Prostate gland (tissue), 2 donors: Measurements from ENCODE around the gene ACTG2.

Experiments used
- POLR2A ChIP-seq: fragments of 450-650 bp; IDR thresholded peaks from one replicate; pipeline ENCODE4 v1.6.1; 2016; ENCODE audit warnings: antibody characterized with exemption, mild to moderate bottlenecking
- POLR2AphosphoS5 ChIP-seq: sonication (generic); formaldehyde crosslinking; IDR thresholded peaks from one replicate; pipeline ENCODE4 v1.6.1; 2017; ENCODE audit warnings: antibody characterized with exemption
- TF ChIP-seq, protein P1 (sequence below), 4 experiments: fragments of 200-600 bp in 2 of 4; fragments of 450-650 bp in 2 of 4; sonication (generic) in 2 of 4; IDR thresholded peaks; 1 replicate in 3 of 4; 2 replicates in 1 of 4; pipeline ENCODE4 v1.5.1; 2016 to 2019; ENCODE audit warnings: antibody characterized with exemption in 4 of 4, mild to moderate bottlenecking in 2 of 4, moderate library complexity in 2 of 4

DNA sequence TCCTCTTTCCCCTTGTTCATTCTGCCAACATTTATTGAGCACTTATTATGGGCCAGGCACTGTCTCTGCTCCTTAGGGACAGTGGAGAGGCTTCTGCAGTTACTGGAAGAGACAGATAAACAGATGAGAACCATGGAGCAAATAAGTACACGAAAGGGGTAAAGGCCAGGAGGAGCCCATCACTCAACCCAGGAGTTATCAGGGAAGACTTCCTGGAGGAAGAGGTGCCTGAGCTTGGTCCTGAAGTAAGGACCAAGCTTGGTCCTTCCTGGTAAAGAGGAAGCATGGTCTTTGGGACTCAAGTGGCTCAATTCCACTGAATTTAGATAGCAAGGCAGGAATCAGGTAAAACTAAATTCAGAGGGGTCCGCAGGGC, 1.7 kb downstream of the ACTG2 start:
- TF ChIP-seq, protein P1, sequence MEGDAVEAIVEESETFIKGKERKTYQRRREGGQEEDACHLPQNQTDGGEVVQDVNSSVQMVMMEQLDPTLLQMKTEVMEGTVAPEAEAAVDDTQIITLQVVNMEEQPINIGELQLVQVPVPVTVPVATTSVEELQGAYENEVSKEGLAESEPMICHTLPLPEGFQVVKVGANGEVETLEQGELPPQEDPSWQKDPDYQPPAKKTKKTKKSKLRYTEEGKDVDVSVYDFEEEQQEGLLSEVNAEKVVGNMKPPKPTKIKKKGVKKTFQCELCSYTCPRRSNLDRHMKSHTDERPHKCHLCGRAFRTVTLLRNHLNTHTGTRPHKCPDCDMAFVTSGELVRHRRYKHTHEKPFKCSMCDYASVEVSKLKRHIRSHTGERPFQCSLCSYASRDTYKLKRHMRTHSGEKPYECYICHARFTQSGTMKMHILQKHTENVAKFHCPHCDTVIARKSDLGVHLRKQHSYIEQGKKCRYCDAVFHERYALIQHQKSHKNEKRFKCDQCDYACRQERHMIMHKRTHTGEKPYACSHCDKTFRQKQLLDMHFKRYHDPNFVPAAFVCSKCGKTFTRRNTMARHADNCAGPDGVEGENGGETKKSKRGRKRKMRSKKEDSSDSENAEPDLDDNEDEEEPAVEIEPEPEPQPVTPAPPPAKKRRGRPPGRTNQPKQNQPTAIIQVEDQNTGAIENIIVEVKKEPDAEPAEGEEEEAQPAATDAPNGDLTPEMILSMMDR (IDR thresholded peaks at IDR 0.05), result no peak
- no peak for TF ChIP-seq POLR2AphosphoS5
- no peak for TF ChIP-seq POLR2A
